ENCODE results near the gene RRAS.

DNA sequence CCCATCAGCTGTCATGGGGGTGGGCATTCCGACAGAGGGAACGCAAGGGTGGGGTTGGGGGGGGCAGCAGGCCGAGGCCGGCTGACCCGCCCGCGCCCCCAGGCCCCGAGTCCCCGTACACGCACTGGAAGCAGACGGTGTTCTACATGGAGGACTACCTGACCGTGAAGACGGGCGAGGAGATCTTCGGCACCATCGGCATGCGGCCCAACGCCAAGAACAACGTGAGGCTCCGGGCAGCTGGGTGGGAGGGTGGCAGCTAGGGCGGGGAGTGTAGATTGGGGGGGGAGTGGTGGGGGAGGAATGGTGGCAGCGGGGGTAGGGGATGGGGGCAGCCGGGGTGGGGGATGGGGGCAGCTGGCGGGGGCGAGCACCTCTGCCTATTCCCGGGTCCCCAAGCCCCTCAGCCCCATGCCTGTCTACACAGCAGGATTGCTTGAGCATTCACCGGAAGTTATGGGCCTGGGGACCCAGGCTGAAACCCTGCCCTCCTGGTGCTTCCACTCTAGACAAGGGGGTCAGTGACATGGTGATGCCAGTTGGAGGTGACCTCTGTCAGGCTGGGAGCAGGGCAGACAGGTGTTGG is 46.7 kb upstream of the RRAS start:
- TF ChIP-seq, protein P1, sequence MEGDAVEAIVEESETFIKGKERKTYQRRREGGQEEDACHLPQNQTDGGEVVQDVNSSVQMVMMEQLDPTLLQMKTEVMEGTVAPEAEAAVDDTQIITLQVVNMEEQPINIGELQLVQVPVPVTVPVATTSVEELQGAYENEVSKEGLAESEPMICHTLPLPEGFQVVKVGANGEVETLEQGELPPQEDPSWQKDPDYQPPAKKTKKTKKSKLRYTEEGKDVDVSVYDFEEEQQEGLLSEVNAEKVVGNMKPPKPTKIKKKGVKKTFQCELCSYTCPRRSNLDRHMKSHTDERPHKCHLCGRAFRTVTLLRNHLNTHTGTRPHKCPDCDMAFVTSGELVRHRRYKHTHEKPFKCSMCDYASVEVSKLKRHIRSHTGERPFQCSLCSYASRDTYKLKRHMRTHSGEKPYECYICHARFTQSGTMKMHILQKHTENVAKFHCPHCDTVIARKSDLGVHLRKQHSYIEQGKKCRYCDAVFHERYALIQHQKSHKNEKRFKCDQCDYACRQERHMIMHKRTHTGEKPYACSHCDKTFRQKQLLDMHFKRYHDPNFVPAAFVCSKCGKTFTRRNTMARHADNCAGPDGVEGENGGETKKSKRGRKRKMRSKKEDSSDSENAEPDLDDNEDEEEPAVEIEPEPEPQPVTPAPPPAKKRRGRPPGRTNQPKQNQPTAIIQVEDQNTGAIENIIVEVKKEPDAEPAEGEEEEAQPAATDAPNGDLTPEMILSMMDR (IDR thresholded peaks at IDR 0.05): no peak
- no peak for TF ChIP-seq POLR2A (IDR thresholded peaks at IDR 0.05; ENCODE audit: low read depth)
